Fibroblast of skin of scalp (primary cell): ENCODE data around the gene HSDL2. TPM values are rescaled to one million over a fixed set of nuclear protein-coding genes. Genes with fewer than 3 reads are reported as not detected.
"Not testable (repeated sequence)": the region's sequence is repeated elsewhere in the genome, so short reads cannot be mapped to it uniquely, and the experiment has no call there.

Experiments used
- DNase-seq: peaks from one replicate; pipeline ENCODE4 v3.0.0-alpha.2; 2013
- polyA plus RNA-seq, 2 experiments: library from polyadenylated mRNA; unstranded; fragments of 120-200 nt; gene quantifications; one replicate each; pipeline ENCODE4 v1.2.1, GENCODE V29; 2013; ENCODE audit not compliant: insufficient read length in 2 of 2

The HSDL2 gene
- polyA plus RNA-seq (2013, experiment 1 of 2; ENCODE audit: insufficient read length) = 27.8 TPM
- 33.1 TPM for polyA plus RNA-seq (2013, experiment 2 of 2; ENCODE audit: insufficient read length)

GRCh38 chr9:112380102-112380824, at the start of gene HSDL2:
TSS of gene HSDL2 (plus strand) at chr9:112380108. CDS start at chr9:112380164, 56 bp downstream.
- DNase-seq = peak; percentile 31

GRCh38 chr9:112331674-112331952, 48.3 kb upstream of the HSDL2 start:
- no peak for DNase-seq

- no peak for DNase-seq
Observed at GRCh38 chr9:112332214-112332613, 47.7 kb upstream of the HSDL2 start.

- no peak for DNase-seq
Observed at GRCh38 chr9:112332674-112332976, 47.3 kb upstream of the HSDL2 start.

- peak; percentile 68 for DNase-seq
Observed at GRCh38 chr9:112332977-112333638, 46.8 kb upstream of the HSDL2 start, which contains the start of gene PTBP3. TSS of gene PTBP3 (minus strand) at chr9:112333619. CDS start at chr9:112297865, 35,754 bp downstream.

- DNase-seq = peak; percentile 97
Observed at GRCh38 chr9:112333639-112334431, 46.1 kb upstream of the HSDL2 start.

GRCh38 chr9:112334432-112334841, 45.5 kb upstream of the HSDL2 start:
- DNase-seq = no peak

- DNase-seq = no peak
Observed at GRCh38 chr9:112337547-112337946, 42.4 kb upstream of the HSDL2 start.

- DNase-seq = peak; percentile 70
Observed at GRCh38 chr9:112338561-112338960, 41.3 kb upstream of the HSDL2 start.

GRCh38 chr9:112339886-112340285, 40.0 kb upstream of the HSDL2 start:
- no peak for DNase-seq

GRCh38 chr9:112341730-112342129, 38.2 kb upstream of the HSDL2 start:
- DNase-seq = peak; percentile 76

- peak; percentile 76 for DNase-seq
Observed at GRCh38 chr9:112348257-112349007, 31.5 kb upstream of the HSDL2 start.

- no peak for DNase-seq
Observed at GRCh38 chr9:112349008-112349333, 30.9 kb upstream of the HSDL2 start.

GRCh38 chr9:112351184-112351583, 28.7 kb upstream of the HSDL2 start:
- no peak for DNase-seq

GRCh38 chr9:112352209-112352608, 27.7 kb upstream of the HSDL2 start:
- no peak for DNase-seq

- no peak for DNase-seq
Observed at GRCh38 chr9:112354081-112354743, 25.7 kb upstream of the HSDL2 start.

- DNase-seq = no peak
Observed at GRCh38 chr9:112355427-112355897, 24.4 kb upstream of the HSDL2 start.

- peak; percentile 54 for DNase-seq
Observed at GRCh38 chr9:112360047-112360804, 19.7 kb upstream of the HSDL2 start.

- peak; percentile 49 for DNase-seq
Observed at GRCh38 chr9:112361601-112362000, 18.3 kb upstream of the HSDL2 start.

GRCh38 chr9:112364761-112365160, 15.1 kb upstream of the HSDL2 start:
- no peak for DNase-seq

- not testable (repeated sequence) for DNase-seq
Observed at GRCh38 chr9:112365257-112365656, 14.7 kb upstream of the HSDL2 start.
